ENCODE results near the gene GSTP1.
"Not testable (repeated sequence)": the region's sequence is repeated elsewhere in the genome, so short reads cannot be mapped to it uniquely, and the experiment has no call there.

The GSTP1 gene

GRCh38 chr11:67564230-67564629 lies 19.4 kb upstream of the GSTP1 start:
- DNase-seq = no peak

- DNase-seq = no peak
Measured at GRCh38 chr11:67571443-67571842, 12.2 kb upstream of the GSTP1 start.

DNA sequence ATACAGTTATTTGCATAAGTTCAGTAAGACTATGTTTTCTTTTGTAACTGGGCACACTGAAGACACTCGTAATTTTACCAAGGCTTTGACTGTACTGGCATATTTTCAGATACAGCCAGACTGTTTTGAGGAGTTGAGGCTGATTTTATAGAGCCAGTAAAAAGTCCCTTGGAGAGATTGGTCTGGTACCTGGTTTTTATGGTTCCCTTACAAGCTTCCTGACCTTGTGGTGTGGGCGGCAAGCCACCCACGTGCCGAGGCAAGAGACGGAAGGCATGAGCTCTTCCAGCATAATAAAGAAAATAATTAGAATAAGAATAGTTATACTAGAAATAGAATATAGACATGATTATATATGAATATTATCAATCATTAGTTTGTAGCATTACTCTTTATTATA lies 11.3 kb upstream of the GSTP1 start:
- DNase-seq = no peak

- no peak for DNase-seq
Measured at GRCh38 chr11:67572747-67573419, 10.7 kb upstream of the GSTP1 start.

DNA sequence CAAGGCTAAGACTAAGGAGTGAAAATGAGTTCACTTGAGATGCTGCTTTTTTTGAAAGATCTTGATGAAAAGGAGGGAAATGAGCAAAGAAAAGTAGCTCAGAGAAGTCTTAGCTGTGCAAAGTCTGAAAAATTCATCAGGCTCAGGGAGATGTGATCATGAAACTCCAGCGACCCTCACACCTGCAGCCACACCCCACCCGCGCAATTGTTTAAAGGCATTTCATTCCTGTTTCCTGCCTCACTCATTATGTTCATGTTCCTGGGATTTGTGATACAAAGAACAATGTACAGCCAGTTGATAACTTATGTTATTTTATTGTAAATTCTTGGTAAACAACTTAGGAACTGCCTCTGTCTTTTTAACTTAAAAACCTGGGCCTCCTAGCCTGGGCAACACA lies 8.7 kb upstream of the GSTP1 start:
- DNase-seq = no peak

DNA sequence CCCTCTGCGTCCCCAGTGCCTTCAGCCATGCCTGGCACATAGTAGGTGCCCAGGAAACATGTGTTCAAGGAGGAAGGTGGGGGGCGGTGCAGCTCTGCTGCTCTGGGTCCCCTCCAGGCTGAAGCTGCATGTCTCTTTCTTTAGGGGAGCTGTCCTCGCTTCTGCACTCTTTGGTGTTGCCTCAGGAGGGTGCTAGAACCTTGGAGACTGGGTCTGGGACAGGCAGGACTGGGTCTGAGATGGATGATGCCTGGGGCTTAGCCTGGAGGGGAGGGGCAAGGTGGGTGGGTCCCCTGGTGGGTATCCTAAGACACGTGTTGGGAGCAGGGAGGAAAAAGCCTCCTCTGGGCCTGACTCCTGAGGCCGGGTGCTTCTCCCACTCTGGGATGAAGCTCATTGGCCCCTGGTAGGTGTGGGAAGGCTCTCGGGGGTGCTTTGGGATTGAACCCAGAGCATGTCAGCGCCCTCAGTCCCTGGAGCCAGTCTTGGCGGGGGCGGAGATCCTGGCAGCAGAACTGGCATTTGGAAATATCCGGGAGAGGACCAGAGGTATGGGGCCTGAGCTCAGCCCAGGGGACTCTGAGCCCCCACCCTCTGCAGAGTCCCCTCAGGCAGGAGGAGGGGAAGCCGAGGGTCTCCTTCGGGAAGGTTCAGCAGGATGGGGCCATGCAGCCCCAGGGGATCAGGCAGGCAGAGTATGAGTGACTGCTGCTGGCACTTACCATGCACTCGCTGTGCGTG lies 6.7 kb upstream of the GSTP1 start:
- no peak for DNase-seq

GRCh38 chr11:67577951-67578350 lies 5.7 kb upstream of the GSTP1 start:
- DNase-seq = no peak

- no peak for DNase-seq
Measured at GRCh38 chr11:67581469-67581868, 2.1 kb upstream of the GSTP1 start.

DNA sequence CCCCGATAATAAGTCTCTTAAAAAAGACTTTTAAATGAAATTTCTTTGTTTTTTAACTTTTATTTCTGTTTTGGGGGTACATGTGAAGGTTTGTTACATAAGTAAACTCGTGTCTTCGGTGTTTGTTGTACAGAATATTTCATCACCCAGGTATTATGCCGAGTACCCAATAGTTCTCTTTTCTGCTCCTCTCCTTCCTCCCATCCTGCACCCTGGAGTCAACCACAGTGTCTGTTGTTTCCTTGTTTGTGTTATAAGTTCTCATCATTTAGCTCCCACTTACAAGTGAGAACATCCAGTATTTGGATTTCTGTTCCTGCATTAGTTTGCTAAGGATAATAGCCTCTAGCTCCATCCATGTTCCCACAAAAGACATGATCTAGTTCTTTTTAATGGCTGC lies 1.6 kb upstream of the GSTP1 start:
- DNase-seq = no peak

- peak; percentile 21 for DNase-seq
Measured at GRCh38 chr11:67584205-67584880, 731 bp downstream of the GSTP1 start.

DNA sequence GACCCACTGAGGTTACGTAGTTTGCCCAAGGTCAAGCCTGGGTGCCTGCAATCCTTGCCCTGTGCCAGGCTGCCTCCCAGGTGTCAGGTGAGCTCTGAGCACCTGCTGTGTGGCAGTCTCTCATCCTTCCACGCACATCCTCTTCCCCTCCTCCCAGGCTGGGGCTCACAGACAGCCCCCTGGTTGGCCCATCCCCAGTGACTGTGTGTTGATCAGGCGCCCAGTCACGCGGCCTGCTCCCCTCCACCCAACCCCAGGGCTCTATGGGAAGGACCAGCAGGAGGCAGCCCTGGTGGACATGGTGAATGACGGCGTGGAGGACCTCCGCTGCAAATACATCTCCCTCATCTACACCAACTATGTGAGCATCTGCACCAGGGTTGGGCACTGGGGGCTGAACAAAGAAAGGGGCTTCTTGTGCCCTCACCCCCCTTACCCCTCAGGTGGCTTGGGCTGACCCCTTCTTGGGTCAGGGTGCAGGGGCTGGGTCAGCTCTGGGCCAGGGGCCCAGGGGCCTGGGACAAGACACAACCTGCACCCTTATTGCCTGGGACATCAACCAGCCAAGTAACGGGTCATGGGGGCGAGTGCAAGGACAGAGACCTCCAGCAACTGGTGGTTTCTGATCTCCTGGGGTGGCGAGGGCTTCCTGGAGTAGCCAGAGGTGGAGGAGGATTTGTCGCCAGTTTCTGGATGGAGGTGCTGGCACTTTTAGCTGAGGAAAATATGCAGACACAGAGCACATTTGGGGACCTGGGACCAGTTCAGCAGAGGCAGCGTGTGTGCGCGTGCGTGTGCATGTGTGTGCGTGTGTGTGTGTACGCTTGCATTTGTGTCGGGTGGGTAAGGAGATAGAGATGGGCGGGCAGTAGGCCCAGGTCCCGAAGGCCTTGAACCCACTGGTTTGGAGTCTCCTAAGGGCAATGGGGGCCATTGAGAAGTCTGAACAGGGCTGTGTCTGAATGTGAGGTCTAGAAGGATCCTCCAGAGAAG lies 1.6 kb downstream of the GSTP1 start:
- DNase-seq = no peak

GRCh38 chr11:67585911-67586310 lies 2.3 kb downstream of the GSTP1 start:
- DNase-seq = no peak

- DNase-seq = no peak
Measured at GRCh38 chr11:67586568-67587250, 3.1 kb downstream of the GSTP1 start.

GRCh38 chr11:67588136-67588503 lies 4.5 kb downstream of the GSTP1 start:
- no peak for DNase-seq

DNA sequence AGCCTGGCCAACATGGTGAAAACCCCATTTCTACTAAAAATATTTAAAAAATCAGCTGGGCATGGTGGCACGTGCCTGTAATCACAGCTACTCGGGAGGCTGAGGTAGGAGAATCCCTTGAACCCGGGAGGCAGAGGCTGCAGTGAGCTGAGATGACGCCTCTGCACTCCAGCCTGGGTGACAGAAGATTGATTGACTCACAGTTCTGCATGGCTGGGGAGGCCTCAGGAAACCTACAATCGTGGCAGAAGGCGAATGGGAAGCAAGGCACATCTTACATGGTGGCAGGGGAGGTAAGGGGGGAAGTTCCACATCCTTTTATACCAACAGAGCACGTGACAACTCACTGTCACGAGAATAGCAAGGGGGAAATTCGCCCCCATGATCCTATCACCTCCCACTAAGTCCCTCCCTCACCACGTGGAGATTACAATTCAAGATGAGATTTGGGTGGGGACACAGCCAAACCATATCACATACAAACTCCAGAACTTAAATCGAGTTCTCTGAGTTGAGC lies 5.3 kb downstream of the GSTP1 start:
- not testable (repeated sequence) for DNase-seq

DNA sequence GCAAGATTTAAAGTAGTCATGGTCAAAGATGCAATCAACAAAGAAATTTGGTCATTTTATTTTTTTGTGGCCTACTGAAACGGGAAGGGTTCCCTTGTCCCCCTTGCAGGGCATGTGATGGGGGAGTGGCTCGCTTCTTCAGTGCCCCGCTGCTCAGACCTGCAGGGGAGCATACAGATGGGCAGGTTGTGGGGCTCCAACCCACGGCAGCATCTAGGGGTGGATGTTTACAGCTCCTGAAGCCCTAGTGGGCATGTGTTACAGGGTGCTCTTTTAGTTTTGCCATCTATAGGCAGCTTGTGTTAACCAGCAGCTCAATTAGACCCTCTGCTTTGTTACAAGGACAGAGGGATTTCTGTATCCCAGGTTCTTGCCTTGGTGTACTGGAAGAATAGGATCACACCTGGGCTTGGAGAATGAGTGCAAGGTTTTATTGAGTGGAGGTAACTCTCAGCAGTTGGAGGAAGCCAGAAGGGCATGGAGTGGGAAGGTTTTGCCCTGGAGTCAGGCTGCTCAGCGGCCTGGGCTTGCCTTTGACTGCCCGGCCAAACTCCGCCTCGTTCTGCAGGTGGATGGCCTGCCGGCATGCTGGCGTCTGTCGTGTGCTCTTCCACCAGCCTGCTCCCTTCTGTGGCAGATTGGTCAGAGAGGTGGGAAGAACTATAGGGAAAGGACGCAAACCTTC lies 9.4 kb downstream of the GSTP1 start:
- no peak for DNase-seq

- no peak for DNase-seq
Measured at GRCh38 chr11:67593565-67593905, 9.9 kb downstream of the GSTP1 start.

GRCh38 chr11:67594480-67594879 lies 10.9 kb downstream of the GSTP1 start:
- DNase-seq = no peak

DNA sequence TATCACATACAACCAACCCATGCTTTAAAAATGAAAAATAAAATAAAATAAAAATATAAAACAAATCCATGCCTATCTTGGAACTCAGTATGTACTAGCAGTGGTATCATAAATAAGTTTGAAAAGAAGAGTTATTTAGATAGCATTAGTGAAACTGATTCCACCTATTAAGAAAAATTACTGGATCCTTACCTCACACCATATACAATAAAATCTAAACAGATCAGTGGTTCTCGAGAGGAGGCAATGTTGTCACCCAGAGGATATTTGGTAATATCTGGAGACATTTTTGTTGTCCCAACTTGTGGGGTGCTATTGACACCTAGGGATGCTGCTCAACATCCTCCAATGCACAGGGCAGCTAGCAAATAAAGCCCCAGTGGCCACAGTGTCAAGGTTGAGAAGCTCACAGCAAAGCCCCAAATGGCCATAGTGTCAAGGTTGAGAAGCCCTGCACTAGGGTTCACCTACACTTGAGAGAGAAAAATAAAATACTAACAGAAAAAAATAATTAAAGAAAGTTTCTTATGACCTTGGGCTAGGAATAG lies 13.2 kb downstream of the GSTP1 start:
- DNase-seq = no peak

GRCh38 chr11:67597458-67597857 lies 13.8 kb downstream of the GSTP1 start:
- not testable (repeated sequence) for DNase-seq

DNA sequence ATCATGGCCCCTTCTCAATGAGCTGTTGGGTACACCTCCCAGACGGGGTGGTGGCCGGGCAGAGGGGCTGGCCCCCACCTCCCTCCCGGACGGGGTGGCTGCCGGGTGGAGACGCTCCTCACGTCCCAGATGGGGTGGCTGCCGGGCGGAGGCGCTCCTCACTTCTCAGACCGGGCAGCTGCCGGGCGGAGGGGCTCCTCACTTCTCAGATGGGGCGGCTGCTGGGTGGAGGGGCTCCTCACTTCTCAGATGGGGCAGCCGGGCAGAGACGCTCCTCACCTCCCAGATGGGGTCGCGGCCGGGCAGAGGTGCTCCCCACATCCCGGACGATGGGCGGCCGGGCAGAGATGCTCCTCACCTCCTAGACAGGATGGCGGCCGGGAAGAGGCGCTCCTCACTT lies 14.4 kb downstream of the GSTP1 start:
- not testable (repeated sequence) for DNase-seq
